Superior temporal gyrus (tissue), 1 donor: ENCODE results near the gene ATP2A3.
"Not testable (repeated sequence)": the region's sequence is repeated elsewhere in the genome, so short reads cannot be mapped to it uniquely, and the experiment has no call there.

ENCODE experiments used
- DNase-seq: peaks from one replicate; pipeline ENCODE4 v3.0.0-alpha.2; 2016; ENCODE audit errors: extremely low spot score

Gene ATP2A3

DNA sequence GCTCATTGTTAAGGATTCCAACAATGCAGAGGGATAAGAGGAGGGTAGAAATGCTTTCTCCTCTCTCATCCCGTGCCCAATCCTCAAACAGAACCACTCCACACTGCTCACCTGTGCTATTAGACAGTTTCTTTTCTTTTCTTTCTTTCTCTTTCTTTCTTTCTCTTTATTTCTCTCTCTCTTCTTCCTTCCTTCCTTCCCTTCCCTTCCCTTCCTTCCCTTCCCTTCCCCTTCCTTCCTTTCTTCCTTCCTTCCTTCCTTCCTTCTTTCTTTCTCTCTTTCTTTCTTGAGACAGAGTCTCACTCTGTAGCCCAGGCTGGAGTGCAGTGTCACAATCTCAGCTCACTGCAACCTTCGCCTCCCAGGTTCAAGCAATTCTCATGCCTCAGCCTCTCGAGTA, 27.5 kb upstream of the ATP2A3 start:
- not testable (repeated sequence) for DNase-seq

DNA sequence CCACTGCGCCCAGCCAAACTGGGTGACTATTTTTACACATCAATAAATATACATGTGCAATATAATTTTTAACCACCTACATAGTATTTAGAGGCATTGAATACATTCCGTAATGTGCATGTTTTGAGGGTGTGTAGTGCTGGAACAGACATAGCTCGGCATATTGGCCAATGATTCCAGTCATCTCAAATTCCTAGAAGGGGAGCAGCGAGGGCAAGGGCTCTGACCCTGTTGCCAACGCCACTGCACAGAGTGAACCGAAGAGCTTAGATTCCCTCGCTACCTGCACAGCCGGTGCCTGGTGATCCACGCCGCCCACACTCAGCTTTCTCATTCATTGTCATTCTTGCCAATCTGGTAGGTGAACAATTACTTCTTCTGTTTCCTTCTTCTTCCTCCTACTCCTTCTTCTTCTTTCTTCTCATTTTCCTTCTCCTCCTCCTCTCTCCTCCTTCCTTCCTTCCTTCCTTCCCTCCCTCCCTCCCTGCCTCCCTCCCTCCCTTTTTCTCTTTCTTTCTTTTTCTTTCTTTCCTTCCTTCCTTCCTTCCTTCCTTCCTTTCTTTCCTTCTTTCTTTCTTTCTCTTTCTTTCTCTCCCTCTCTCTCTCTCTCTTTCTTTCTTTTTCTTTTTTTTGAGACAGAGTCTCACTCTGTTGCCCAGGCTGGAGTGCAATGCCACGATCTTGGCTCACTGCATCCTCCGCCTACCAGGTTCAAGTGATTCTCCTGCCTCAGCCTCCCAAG, 26.3 kb upstream of the ATP2A3 start:
- DNase-seq, result no peak

GRCh38 chr17:3989041-3989886, 25.0 kb upstream of the ATP2A3 start:
- DNase-seq, result no peak

GRCh38 chr17:3988297-3989040, 24.2 kb upstream of the ATP2A3 start:
- DNase-seq, result no peak

GRCh38 chr17:3986939-3987335, 22.7 kb upstream of the ATP2A3 start:
- no peak for DNase-seq

DNA sequence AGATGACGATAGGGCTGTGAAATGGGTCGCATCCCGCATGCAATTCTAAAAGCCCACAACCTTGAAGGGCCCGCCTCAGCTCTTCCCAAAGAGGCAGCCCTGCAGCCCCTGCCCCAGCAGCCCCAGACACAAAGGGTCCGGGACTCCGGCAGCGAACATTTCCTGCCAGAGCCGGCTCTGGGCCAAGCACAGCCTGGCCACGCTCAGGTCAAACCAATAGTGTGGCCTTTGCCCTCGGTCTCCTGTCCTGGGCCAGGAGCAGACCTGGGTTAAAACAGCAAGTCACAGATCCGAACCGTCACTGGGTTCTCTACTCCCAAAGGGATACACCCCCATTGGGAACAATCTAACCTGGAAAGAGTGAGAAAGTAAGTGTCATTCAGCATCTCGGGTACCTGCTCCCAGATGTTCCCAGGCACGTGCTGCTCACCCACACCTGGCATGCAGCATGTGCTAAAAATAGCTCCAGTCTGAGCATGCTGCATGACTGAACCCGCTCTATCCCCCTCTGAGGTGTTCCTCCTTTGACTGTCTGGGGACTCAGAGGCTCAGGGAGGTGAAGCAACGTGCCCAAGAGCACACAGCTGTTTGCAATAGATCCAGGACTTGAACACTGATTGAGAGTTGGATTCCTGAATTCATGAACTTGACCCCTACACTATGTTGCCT, 22.2 kb upstream of the ATP2A3 start:
- DNase-seq, result no peak

DNA sequence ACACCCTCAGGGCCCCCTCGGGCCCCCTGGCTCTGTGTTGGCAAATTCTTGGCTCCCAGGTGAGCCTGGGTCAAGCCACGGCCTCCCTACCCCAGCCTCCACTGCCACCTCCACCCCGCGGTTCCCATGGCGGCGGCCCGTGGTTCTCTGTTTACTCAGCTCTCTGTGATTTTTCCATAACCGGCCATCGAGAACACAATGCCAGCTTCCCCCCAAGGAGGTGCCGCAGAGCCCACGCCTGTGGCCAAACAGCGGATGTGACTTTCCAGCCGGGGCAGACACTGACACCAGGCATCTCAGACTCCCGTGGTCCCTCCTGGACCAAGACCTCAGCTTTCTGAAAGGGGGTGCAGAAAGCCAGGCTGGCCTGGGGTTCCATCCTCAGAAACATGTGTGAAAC, 21.6 kb upstream of the ATP2A3 start:
- no peak for DNase-seq

DNA sequence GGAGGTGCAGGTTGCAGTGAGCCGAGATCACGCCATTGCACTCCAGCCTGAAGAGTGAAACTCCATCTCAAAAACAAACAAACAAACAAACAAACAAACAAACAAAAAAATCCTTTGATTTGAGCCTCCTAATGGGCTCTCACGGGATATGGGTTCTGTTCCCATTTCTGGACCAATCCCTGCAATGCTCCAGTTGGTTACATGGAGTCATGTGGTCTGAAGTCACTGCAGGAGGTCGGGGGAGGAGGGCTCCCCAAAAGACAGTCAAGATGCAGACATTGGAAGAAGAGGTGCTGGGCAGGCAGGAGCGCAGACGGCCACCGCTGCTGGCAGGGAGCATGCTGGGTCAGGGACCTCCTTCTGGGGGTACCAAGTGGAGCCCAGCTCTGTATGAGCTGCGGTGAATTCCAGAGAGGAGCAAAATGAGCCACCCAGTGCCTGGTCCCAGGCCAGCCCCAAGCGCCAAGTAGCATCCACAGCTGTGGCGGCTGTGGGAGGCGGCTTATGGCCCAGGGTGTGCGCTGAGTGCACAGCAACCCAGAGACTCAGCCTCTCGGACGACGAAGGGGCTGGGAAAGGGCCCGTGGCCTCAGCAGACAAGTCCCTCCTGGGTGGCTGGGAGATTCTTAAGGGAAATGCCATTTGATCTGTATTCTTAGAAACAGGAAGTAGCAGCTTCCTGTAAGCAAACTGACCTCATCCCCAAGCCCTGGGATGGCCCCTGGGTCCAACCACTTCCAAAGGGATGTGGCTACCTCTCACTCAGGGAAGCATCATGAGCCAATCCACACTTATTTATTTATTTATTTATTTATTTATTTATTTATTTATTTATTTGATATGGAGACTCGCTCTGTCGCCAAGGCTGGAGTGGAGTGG, 19.6 kb upstream of the ATP2A3 start:
- DNase-seq, result no peak

- no peak for DNase-seq
These were observed 18.3 kb upstream of the ATP2A3 start for GRCh38 chr17:3982541-3983017.

DNA sequence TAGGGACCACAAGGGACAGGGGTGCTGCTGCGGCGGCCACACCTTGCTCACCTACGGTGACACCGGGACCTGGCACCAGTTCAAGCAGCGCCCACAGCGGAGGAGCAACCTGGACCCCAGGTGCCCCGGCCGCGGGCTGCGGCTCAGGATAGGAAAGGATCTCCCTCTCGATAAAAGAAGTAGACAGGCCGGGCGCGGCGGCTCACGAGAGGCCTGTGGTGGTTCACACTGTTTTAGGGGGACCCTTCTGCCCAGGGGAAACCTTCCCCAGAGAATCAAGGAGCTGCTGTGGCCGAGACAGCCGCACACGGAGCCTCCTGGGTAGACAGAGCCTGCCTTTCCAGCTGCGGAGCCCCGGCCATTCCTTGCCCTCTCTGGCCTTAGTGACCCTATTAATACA, 17.9 kb upstream of the ATP2A3 start:
- no peak for DNase-seq

GRCh38 chr17:3981455-3981854, 17.2 kb upstream of the ATP2A3 start:
- no peak for DNase-seq

DNA sequence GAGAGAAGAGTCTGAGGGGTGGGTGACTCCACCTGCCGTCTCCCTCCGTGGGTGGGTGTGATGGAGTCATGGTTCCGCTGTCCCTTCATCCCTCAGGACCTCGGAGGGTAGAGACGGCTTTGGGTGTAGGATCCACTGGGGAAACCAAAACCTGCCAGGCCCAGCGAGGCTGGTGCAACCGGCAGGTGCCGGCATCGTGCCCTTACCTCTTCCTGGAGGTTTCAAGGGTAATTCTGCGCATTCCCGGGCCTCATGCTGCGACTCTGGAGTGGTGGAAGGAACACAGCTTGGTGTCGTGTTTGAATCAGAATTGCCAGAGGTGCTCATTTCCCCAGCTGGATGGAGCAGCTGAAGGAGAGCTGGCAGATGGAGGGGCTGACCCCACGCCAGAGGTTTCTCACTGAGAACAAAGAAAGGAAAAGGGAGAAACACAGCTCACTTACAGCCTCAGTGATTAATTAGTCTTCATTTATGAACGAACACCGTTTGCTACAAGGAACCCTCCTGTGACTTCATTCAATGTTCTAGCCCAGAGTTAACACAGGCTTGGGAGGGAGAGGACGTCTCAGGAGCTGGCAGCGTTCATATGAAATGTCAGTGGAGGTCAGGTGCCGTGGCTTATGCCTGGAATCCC, 16.3 kb upstream of the ATP2A3 start:
- DNase-seq, result no peak

GRCh38 chr17:3979290-3979611, 15.0 kb upstream of the ATP2A3 start:
- DNase-seq, result no peak

- DNase-seq, result no peak
These were observed 14.4 kb upstream of the ATP2A3 start for GRCh38 chr17:3978421-3979289.

DNA sequence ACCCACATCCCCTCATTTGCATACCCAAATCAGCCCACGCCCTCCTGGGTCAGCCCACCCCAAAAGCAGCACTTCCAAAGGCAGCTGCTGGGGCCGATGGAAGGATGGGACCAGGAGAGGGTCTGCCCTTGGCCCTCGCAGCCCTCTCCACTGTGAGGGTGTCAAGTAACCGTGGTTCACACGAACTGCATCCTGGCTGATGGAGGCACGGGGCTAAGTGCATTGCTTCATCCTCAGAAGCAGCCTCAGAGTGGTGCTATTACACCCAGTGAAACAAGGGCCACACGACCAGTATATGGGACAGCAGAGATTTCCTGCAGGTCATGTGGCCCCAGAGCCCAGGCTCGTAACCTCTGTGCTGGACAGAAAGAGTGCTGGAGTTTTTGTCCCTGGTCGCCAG, 13.2 kb upstream of the ATP2A3 start:
- DNase-seq, result no peak

GRCh38 chr17:3976675-3977171, 12.5 kb upstream of the ATP2A3 start:
- no peak for DNase-seq

DNA sequence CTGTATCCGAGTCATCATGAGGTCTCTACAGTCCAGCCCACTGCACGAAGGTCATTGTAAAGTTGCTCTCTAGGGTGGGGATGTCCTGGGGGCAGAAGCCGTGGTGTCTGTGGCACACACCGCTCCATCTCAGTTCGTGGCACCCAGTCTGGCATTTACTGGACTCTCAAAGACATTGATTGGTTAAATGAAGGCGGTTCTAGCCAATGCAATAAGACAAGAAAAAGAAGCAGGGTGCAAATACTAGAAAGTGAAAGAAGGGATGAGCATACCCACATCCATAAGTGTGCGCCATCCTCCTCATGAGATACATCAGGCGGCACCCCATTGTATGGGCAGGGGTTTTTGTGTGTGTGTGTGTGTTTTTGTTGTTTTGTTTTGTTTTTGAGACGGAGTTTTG, 10.7 kb upstream of the ATP2A3 start:
- DNase-seq, result no peak

DNA sequence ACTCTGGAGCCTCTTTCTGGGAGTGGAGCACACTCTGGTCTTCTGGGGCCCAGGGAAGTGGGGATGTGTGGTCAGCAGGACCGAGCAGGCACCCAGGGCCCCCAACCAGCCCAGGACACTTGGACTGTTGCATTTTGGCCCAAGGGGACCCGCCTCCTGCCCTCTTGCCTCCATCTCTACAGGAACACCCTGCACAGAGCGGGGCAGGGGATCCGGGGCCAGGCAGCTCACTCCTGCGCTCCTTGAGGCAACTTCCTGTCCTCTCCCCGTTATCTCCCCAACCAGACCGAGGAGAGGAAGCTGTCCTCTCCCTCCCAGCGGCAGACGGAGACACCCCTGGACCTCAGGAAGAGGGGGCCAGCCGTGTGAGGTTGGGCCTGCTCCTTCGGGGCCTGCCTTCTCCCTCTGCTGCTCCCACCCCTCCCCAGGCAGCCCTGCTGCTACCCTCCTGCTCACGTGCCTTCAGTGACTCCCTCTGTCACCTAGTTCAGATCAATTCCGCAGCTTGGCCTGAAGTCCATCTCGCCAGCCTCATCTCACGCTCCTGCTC, 10.0 kb upstream of the ATP2A3 start:
- no peak for DNase-seq
